HCT116 (cell line): ENCODE measurements around the gene ATN1. TPM values are rescaled to one million over a fixed set of nuclear protein-coding genes. Genes with fewer than 3 reads are reported as not detected.

Experiments used
- ATAC-seq: fragments of 200-7000 bp; cut with Tn5 transposase; 2 replicates; pipeline ENCODE4 v1.9.1; 2020; ENCODE audit warnings: mild to moderate bottlenecking, moderate library complexity
- BruUV-seq: library from RNA; stranded (reverse); fragments of 400-500 nt; replicated peaks from 2 replicates; lab custom pipeline; 2021; lab: Mats Ljungman, UMichigan
- CTCF ChIA-PET: fragments of 300-600 bp; sonication (Branson Sonifier 250); formaldehyde crosslinking; loops from one replicate; lab custom pipeline; 2021; ENCODE audit warnings: antibody characterized with exemption; lab: Charles Lee
- POLR2A ChIA-PET: fragments of 300-600, 350-600 bp; sonication (Branson Sonifier 250); formaldehyde crosslinking; loops from one replicate; lab custom pipeline; 2021; ENCODE audit warnings: antibody characterized with exemption; lab: Charles Lee
- RAD21 ChIA-PET, 2 experiments: fragments of 300-600 bp; sonication (Branson Sonifier 250); formaldehyde crosslinking; loops; one replicate each; lab custom pipeline; 2023; ENCODE audit warnings: low total read pairs in 2 of 2; ENCODE audit not compliant: uncharacterized antibody in 2 of 2, unreplicated experiment in 2 of 2, low non-redundant PET in 1 of 2; lab: Charles Lee
- DNase-seq: peaks from one replicate; pipeline ENCODE4 v3.0.0-alpha.2; 2010; ENCODE audit warnings: low read depth, low spot score
- H2AFZ ChIP-seq: fragments of 200-600 bp; shearing (Covaris generic), sonication (generic); 2 replicates; pipeline ENCODE4 v1.6.1; 2017; ENCODE audit warnings: low read depth, mixed run types, mixed read lengths, antibody characterized with exemption, low read length; ENCODE audit not compliant: poor library complexity, severe bottlenecking
- H3K27ac ChIP-seq: 2 replicates; pipeline ENCODE4 v1.5.1; 2012; ENCODE audit warnings: low read depth, low read length
- H3K27me3 ChIP-seq: fragments of 200-600 bp; sonication (generic); 2 replicates; pipeline ENCODE4 v1.6.1; 2016; ENCODE audit warnings: mixed run types, low read length, mixed read lengths; ENCODE audit not compliant: insufficient read depth
- H3K36me3 ChIP-seq, 2 experiments: fragments of 200-500 bp in 1 of 2; fragments of 200-600 bp in 1 of 2; sonication (Bioruptor generic) in 1 of 2; sonication (generic) in 1 of 2; 2 replicates each; pipeline versions ENCODE4 v1.5.1 to v1.6.1; 2014 to 2016; ENCODE audit warnings: low read length in 2 of 2, inconsistent platforms in 1 of 2, mixed read lengths in 1 of 2, mixed run types in 1 of 2; ENCODE audit not compliant: insufficient read depth in 2 of 2, control insufficient read depth in 1 of 2
- H3K4me1 ChIP-seq, 2 experiments: fragments of 200-600 bp in 1 of 2; sonication (generic) in 1 of 2; 2 replicates each; pipeline versions ENCODE4 v1.5.1 to v1.6.1; 2012 to 2017; ENCODE audit warnings: low read length in 2 of 2, inconsistent platforms in 1 of 2, mild to moderate bottlenecking in 1 of 2, mixed read lengths in 1 of 2, mixed run types in 1 of 2, moderate library complexity in 1 of 2; ENCODE audit not compliant: insufficient read depth in 2 of 2, control insufficient read depth in 1 of 2
- H3K4me2 ChIP-seq: fragments of 200-600 bp; sonication (generic); 2 replicates; pipeline ENCODE4 v1.6.1; 2017; ENCODE audit warnings: mixed run types, low read length, mixed read lengths
- H3K4me3 ChIP-seq, 2 experiments: fragments of 200-600 bp in 1 of 2; sonication (generic) in 1 of 2; replicated peaks in 1 of 2; 2 replicates each; pipeline ENCODE4 v1.5.1; 2011 to 2016; ENCODE audit warnings: low read length in 2 of 2, control low read depth in 1 of 2, low read depth in 1 of 2, mild to moderate bottlenecking in 1 of 2, mixed read lengths in 1 of 2, mixed run types in 1 of 2
- H3K79me2 ChIP-seq: fragments of 200-600 bp; sonication (generic); 2 replicates; pipeline ENCODE4 v1.6.1; 2017; ENCODE audit warnings: mild to moderate bottlenecking, mixed run types, low read length, moderate library complexity, mixed read lengths; ENCODE audit not compliant: insufficient read depth
- H3K9ac ChIP-seq: fragments of 200-600 bp; sonication (generic); 2 replicates; pipeline ENCODE4 v1.6.1; 2016; ENCODE audit warnings: low read length, mixed read lengths
- H3K9me2 ChIP-seq: fragments of 200-600 bp; sonication (generic), shearing (Covaris generic); 2 replicates; pipeline ENCODE4 v1.6.1; 2017; ENCODE audit warnings: mixed run types, mild to moderate bottlenecking, moderate library complexity; ENCODE audit not compliant: insufficient read depth
- H3K9me3 ChIP-seq, 2 experiments: fragments of 200-500 bp in 1 of 2; fragments of 200-600 bp in 1 of 2; sonication (Bioruptor generic) in 1 of 2; sonication (generic) in 1 of 2; 2 replicates each; pipeline ENCODE4 v1.6.1; 2014 to 2017; ENCODE audit warnings: low read length in 2 of 2, mixed read lengths in 2 of 2, inconsistent platforms in 1 of 2, low read depth in 1 of 2, mild to moderate bottlenecking in 1 of 2, mixed run types in 1 of 2, moderate library complexity in 1 of 2; ENCODE audit not compliant: control insufficient read depth in 1 of 2, insufficient read depth in 1 of 2
- H4K20me1 ChIP-seq: fragments of 200-600 bp; sonication (generic), shearing (Covaris generic); 2 replicates; pipeline ENCODE4 v1.6.1; 2017; ENCODE audit warnings: mixed run types, mild to moderate bottlenecking, moderate library complexity; ENCODE audit not compliant: insufficient read depth
- CEBPB ChIP-seq: IDR thresholded peaks from 2 replicates; pipeline ENCODE4 v1.6.1; 2012; ENCODE audit warnings: low read depth
- CTCF ChIP-seq, 3 experiments: fragments of 200-600 bp in 1 of 3; sonication (generic) in 1 of 3; IDR thresholded peaks in 2 of 3; conservative IDR thresholded peaks in 1 of 3; 2 replicates each; pipeline ENCODE4 v1.5.1; 2012 to 2017; ENCODE audit warnings: low read depth in 2 of 3, low read length in 2 of 3, antibody characterized with exemption in 1 of 3, borderline replicate concordance in 1 of 3, control low read depth in 1 of 3, mild to moderate bottlenecking in 1 of 3, mixed read lengths in 1 of 3, mixed run types in 1 of 3, moderate library complexity in 1 of 3; ENCODE audit not compliant: insufficient read depth in 1 of 3
- ELF1 ChIP-seq: IDR thresholded peaks from 2 replicates; pipeline ENCODE4 v1.6.1; 2012; ENCODE audit warnings: low read depth, borderline replicate concordance
- EZH2 ChIP-seq: fragments of 200-600 bp; sonication (generic); IDR thresholded peaks from 2 replicates; pipeline ENCODE4 v1.6.1; 2017; ENCODE audit warnings: antibody characterized with exemption, mixed run types
- EZH2phosphoT487 ChIP-seq: fragments of 200-600 bp; IDR thresholded peaks from 2 replicates; pipeline ENCODE4 v1.6.1; 2018; ENCODE audit warnings: antibody characterized with exemption, borderline replicate concordance
- SP1 ChIP-seq: IDR thresholded peaks from 2 replicates; pipeline ENCODE4 v1.6.1; 2012; ENCODE audit warnings: low read depth
- intact Hi-C: fragments of 100-400 bp; cut with micrococcal nuclease; formaldehyde crosslinking; loops from 2 replicates; pipeline ENCODE4 v1.10.0; 2022
- total RNA-seq: library from RNA; stranded (reverse); gene quantifications from one replicate; pipeline ENCODE4 v1.2.1, GENCODE V29; 2021; ENCODE audit not compliant: unreplicated experiment

The ATN1 gene
- total RNA-seq, 1 experiment from 2014 or later, result 104 TPM

- TF ChIP-seq CEBPB (no peak), EZH2phosphoT487 (no peak), EZH2 (no peak), SP1 (no peak), ELF1 (no peak), CTCF (IDR thresholded peaks at IDR 0.05 in 2 of 3, conservative IDR thresholded peaks at IDR 0.05 in 1 of 3; ENCODE audit: borderline replicate concordance in 1 of 3, insufficient read depth in 1 of 3, low read depth in 2 of 3, low read length in 2 of 3) (no peak)
- no peaks in the 10 kb centered on the region for H3K9me3 ChIP-seq
- no peak overlapping the region for H3K4me2 ChIP-seq
- H3K4me3 ChIP-seq, result no peak overlapping the region
- H3K36me3 ChIP-seq, result peaks cover 8 to 17% of the 10 kb centered on the region in 2 experiments
- H3K27ac ChIP-seq, result no peak overlapping the region
- H3K27me3 ChIP-seq, result no peaks in the 10 kb centered on the region
- intact Hi-C loops, result no loop called here
- CTCF ChIA-PET, result no interaction called here
- ATAC-seq (no peak), DNase-seq (no peak)
- peaks cover 13% of the 10 kb centered on the region; the same call in 1 of the 2 replicates for H3K79me2 ChIP-seq
- BruUV-seq, result TSS peak; percentile 31
- no peak overlapping the region for H2AFZ ChIP-seq
- POLR2A ChIA-PET, result interaction anchor here (1.4 kb wide), 1 partner anchor 9 kb away, joined by 3 read pairs; no protein-coding TSS in a partner anchor
- RAD21 ChIA-PET, result no interaction called here
- no peak overlapping the region for H3K9ac ChIP-seq
- no peaks in the 10 kb centered on the region for H4K20me1 ChIP-seq
- H3K4me1 ChIP-seq, result peaks cover 15 to 29% of the 10 kb centered on the region in 2 experiments
- no peaks in the 10 kb centered on the region for H3K9me2 ChIP-seq
Measured at GRCh38 chr12:6916426-6917200, 11.1 kb upstream of the ATN1 start.
